AG04450 (cell line): ENCODE measurements around the gene HPCAL1. TPM values are rescaled to one million over a fixed set of nuclear protein-coding genes. Genes with fewer than 3 reads are reported as not detected.

Source experiments
- CTCF ChIA-PET: fragments of 300-600, 350-600 bp; formaldehyde crosslinking; extraction: SDS; loops from one replicate; lab custom pipeline; 2022; ENCODE audit warnings: antibody characterized with exemption, inconsistent platforms; lab: Charles Lee
- POLR2A ChIA-PET: fragments of 350-600 bp; formaldehyde crosslinking; extraction: SDS; loops from one replicate; lab custom pipeline; 2021; ENCODE audit warnings: antibody characterized with exemption, inconsistent platforms; lab: Yijun Ruan, JAX
- DNase-seq: peaks from one replicate; pipeline ENCODE4 v3.0.0-alpha.2; 2011; ENCODE audit warnings: low read depth, low spot score
- H3K27ac ChIP-seq: one replicate; pipeline ENCODE4 v1.5.1; 2012; ENCODE audit warnings: low read depth, low read length, control low read depth
- H3K27me3 ChIP-seq: one replicate; pipeline ENCODE4 v1.6.0; 2012; ENCODE audit warnings: low read length; ENCODE audit not compliant: control insufficient read depth, insufficient read depth
- H3K4me3 ChIP-seq: 2 replicates; pipeline ENCODE4 v1.5.1; 2011; ENCODE audit warnings: mild to moderate bottlenecking, low read depth, low read length, control low read depth
- H3K9me3 ChIP-seq: 2 replicates; pipeline ENCODE4 v1.5.1; 2012; ENCODE audit warnings: low read length; ENCODE audit not compliant: control insufficient read depth, insufficient read depth
- CTCF ChIP-seq: IDR thresholded peaks from 2 replicates; pipeline ENCODE4 v1.5.1; 2011; ENCODE audit warnings: low read depth, low read length, control low read depth, inconsistent platforms
- polyA plus RNA-seq: library from polyadenylated mRNA; depleted of rRNA; stranded (reverse); fragments of >200 nt; gene quantifications from 2 replicates; pipeline ENCODE4 v1.2.3, GENCODE V29; 2011

The HPCAL1 gene
- polyA plus RNA-seq, 1 experiment = 14.4 TPM

GRCh38 chr2:10437806-10438205 is 135.1 kb downstream of the HPCAL1 start:
- no peak overlapping the region for H3K27ac ChIP-seq
- H3K27me3 ChIP-seq = no peaks in the 10 kb centered on the region
- no peaks in the 10 kb centered on the region for H3K9me3 ChIP-seq
- no peak overlapping the region for H3K4me3 ChIP-seq
- TF ChIP-seq CTCF = no peak
- CTCF ChIA-PET = interaction anchor here (0.5 to 1.5 kb wide), 4 partner anchors 240 to 365 kb away, joined by 3 to 18 read pairs (median 5); no protein-coding TSS in a partner anchor
- POLR2A ChIA-PET = no interaction called here
- DNase-seq = no peak

GRCh38 chr2:10438688-10439087 is 136.0 kb downstream of the HPCAL1 start:
- POLR2A ChIA-PET = interaction anchor here (0.9 kb wide), 1 partner anchor 10 kb away, joined by 6 read pairs; the partner anchor contains the start of gene ODC1
- CTCF ChIA-PET = interaction anchor here (1.1 to 2.3 kb wide), 5 partner anchors 221 to 366 kb away, joined by 5 to 9 read pairs (median 5); no protein-coding TSS in a partner anchor
- no peaks in the 10 kb centered on the region for H3K27me3 ChIP-seq
- H3K9me3 ChIP-seq = no peaks in the 10 kb centered on the region
- TF ChIP-seq CTCF = no peak
- H3K27ac ChIP-seq = no peak overlapping the region
- no peak for DNase-seq
- no peak overlapping the region for H3K4me3 ChIP-seq

GRCh38 chr2:10439185-10439879 is 136.6 kb downstream of the HPCAL1 start:
- no peak for DNase-seq
- no peak overlapping the region for H3K4me3 ChIP-seq
- H3K9me3 ChIP-seq = no peaks in the 10 kb centered on the region
- ChIA-PET CTCF (interaction anchor here (1.1 to 2.3 kb wide), 5 partner anchors 221 to 367 kb away, joined by 5 to 9 read pairs (median 5); no protein-coding TSS in a partner anchor), POLR2A (interaction anchor here (0.6 to 0.9 kb wide), 2 partner anchors 9 to 717 kb away, joined by 3 to 6 read pairs; partner anchors contain the start of gene ODC1)
- H3K27ac ChIP-seq = no peak overlapping the region
- no peak for TF ChIP-seq CTCF
- H3K27me3 ChIP-seq = no peaks in the 10 kb centered on the region

GRCh38 chr2:10439971-10440370 is 137.3 kb downstream of the HPCAL1 start:
- Histone ChIP-seq H3K27me3 (no peaks in the 10 kb centered on the region), H3K27ac (no peak overlapping the region), H3K9me3 (no peaks in the 10 kb centered on the region), H3K4me3 (no peak overlapping the region)
- CTCF ChIA-PET = interaction anchor here (1.6 to 2.3 kb wide), 4 partner anchors 228 to 367 kb away, joined by 5 to 9 read pairs (median 6); no protein-coding TSS in a partner anchor
- DNase-seq = no peak
- TF ChIP-seq CTCF = no peak
- POLR2A ChIA-PET = interaction anchor here (0.6 kb wide), 1 partner anchor 718 kb away, joined by 3 read pairs; no protein-coding TSS in a partner anchor

GRCh38 chr2:10440736-10441135 is 138.0 kb downstream of the HPCAL1 start:
- no peak overlapping the region for H3K4me3 ChIP-seq
- H3K9me3 ChIP-seq = no peaks in the 10 kb centered on the region
- H3K27ac ChIP-seq = no peak overlapping the region
- ChIA-PET CTCF (interaction anchor here (2.3 kb wide), 1 partner anchor 368 kb away, joined by 9 read pairs; no protein-coding TSS in a partner anchor), POLR2A (no interaction called here)
- no peak for DNase-seq
- TF ChIP-seq CTCF = no peak
- H3K27me3 ChIP-seq = no peaks in the 10 kb centered on the region
